A549 (cell line): ENCODE data around the gene ZBTB20.

Experiments used
- HOXB5 ChIP-seq: fragments of 250-450 bp; sonication (Bioruptor Pico); IDR thresholded peaks from 2 replicates; pipeline ENCODE4 v1.5.0; 2020; ENCODE audit warnings: mild to moderate bottlenecking, moderate library complexity
- SREBF2 ChIP-seq: fragments of 450-650 bp; IDR thresholded peaks from 2 replicates; pipeline ENCODE4 v1.6.1; 2014; ENCODE audit warnings: mild to moderate bottlenecking, moderate library complexity
- TF ChIP-seq, protein P1 (sequence below): fragments of >200 bp; sonication (Bioruptor Twin); formaldehyde crosslinking; IDR thresholded peaks from 3 replicates; pipeline ENCODE4 v1.5.1; 2016

DNA sequence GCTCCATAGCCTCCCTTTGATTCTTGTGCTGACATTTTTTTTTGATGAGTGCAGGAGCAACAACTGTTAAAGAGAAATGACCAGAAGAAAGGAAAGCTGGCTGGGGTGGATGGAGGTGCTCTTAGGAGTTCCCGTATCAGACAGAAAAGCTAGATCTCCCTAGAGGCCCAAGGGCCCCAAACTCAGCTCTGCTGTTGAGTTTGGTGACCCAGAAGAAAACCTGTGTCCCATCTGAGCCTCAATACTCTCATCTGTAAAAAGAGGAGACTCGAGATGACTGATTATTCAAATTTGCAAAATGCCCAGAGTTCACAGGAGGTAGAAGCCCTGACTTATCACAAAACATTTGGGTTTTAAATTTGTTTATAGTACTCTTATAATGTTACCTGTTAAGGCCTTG, 710.9 kb downstream of the ZBTB20 start:
- TF ChIP-seq SREBF2 (no peak), HOXB5 (CRISPR knock-in tag) (no peak)
- TF ChIP-seq, protein P1, sequence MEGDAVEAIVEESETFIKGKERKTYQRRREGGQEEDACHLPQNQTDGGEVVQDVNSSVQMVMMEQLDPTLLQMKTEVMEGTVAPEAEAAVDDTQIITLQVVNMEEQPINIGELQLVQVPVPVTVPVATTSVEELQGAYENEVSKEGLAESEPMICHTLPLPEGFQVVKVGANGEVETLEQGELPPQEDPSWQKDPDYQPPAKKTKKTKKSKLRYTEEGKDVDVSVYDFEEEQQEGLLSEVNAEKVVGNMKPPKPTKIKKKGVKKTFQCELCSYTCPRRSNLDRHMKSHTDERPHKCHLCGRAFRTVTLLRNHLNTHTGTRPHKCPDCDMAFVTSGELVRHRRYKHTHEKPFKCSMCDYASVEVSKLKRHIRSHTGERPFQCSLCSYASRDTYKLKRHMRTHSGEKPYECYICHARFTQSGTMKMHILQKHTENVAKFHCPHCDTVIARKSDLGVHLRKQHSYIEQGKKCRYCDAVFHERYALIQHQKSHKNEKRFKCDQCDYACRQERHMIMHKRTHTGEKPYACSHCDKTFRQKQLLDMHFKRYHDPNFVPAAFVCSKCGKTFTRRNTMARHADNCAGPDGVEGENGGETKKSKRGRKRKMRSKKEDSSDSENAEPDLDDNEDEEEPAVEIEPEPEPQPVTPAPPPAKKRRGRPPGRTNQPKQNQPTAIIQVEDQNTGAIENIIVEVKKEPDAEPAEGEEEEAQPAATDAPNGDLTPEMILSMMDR, result no peak
